ENCODE results near the gene EXD3.

DNA sequence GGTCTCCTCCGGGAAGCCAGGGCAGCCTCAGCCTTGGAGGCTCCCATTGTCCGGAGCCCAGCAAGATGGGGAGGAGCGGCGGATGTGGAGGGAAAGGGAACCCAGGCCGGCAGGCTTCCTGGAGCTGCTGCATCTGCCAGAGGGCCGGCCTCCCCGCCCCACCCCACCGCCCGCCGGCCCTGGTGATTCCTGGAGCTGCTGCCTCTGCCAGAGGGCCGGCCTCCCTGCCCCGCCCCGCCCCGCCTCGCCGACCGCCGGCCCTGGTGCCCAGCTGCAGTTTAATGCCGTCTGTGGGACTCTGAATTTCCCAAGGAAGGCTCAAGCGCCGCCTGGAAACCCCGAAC lies 31.6 kb downstream of the EXD3 start:
- TF ChIP-seq, protein P1, sequence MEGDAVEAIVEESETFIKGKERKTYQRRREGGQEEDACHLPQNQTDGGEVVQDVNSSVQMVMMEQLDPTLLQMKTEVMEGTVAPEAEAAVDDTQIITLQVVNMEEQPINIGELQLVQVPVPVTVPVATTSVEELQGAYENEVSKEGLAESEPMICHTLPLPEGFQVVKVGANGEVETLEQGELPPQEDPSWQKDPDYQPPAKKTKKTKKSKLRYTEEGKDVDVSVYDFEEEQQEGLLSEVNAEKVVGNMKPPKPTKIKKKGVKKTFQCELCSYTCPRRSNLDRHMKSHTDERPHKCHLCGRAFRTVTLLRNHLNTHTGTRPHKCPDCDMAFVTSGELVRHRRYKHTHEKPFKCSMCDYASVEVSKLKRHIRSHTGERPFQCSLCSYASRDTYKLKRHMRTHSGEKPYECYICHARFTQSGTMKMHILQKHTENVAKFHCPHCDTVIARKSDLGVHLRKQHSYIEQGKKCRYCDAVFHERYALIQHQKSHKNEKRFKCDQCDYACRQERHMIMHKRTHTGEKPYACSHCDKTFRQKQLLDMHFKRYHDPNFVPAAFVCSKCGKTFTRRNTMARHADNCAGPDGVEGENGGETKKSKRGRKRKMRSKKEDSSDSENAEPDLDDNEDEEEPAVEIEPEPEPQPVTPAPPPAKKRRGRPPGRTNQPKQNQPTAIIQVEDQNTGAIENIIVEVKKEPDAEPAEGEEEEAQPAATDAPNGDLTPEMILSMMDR (IDR thresholded peaks at IDR 0.05): no peak
- TF ChIP-seq POLR2A (IDR thresholded peaks at IDR 0.05): no peak
